GM23338 (cell line): ENCODE measurements around the gene TACC3.

Experiments
- CTCF ChIP-seq, 2 experiments: fragments of 200-600 bp in 1 of 2; sonication (generic) in 1 of 2; conservative IDR thresholded peaks; 2 replicates each; pipeline versions ENCODE4 v1.5.1 to v1.6.1; 2016 to 2017; ENCODE audit warnings: antibody characterized with exemption in 2 of 2, low read depth in 2 of 2, mild to moderate bottlenecking in 2 of 2, moderate library complexity in 1 of 2
- EZH2 ChIP-seq: fragments of 200-600 bp; sonication (generic); IDR thresholded peaks from one replicate; pipeline ENCODE4 v1.8.0; 2017; ENCODE audit warnings: antibody characterized with exemption, mild to moderate bottlenecking, low read depth; ENCODE audit not compliant: unreplicated experiment
- ZNF114 ChIP-seq: fragments of 250-450 bp; sonication (Bioruptor Pico); IDR thresholded peaks from 2 replicates; pipeline ENCODE4 v1.5.0; 2020; ENCODE audit warnings: mild to moderate bottlenecking, moderate library complexity

- TF ChIP-seq EZH2 (no peak), ZNF114 (no peak), CTCF (conservative IDR thresholded peaks at IDR 0.05; ENCODE audit: low read depth in 2 of 2) (no peak)
These were observed 1.9 kb downstream of the TACC3 start for GRCh38 chr4:1723131-1723801.
